GM12872 (cell line): Measurements from ENCODE around the gene ARG2.

Experiments used
- CTCF ChIP-seq: IDR thresholded peaks from 3 replicates; pipeline ENCODE4 v1.5.1; 2011; ENCODE audit warnings: low read depth, mild to moderate bottlenecking, low read length, moderate library complexity; ENCODE audit not compliant: insufficient read depth

The ARG2 gene

GRCh38 chr14:67697006-67697405 is 77.3 kb downstream of the ARG2 start:
- TF ChIP-seq CTCF = no peak

DNA sequence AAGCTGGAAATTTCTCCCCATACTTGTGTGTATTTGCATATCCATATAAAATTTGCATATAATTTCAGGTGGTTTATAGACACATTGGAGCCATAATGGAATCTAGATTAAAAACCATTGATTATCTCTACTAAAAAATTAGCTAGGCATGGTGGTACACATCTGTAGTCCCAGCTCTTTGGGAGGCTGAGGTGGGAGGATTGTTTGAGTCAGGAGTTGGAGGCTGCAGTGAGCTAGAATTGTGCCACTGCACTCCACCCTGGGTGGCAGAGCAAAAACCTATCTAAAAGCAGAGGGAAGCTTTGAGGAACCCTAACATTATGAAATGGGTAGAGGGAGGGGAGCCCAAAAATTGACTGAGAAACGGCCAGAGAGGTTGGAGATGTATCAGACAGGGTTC is 78.5 kb downstream of the ARG2 start:
- TF ChIP-seq CTCF = no peak
